Measurements from ENCODE around the gene MAL. TPM values are rescaled to one million over a fixed set of nuclear protein-coding genes. Genes with fewer than 3 reads are reported as not detected.

The MAL gene
- polyA plus RNA-seq, 1 of the 3 experiments (the other 2 are of a cell fraction) = not detected

DNA sequence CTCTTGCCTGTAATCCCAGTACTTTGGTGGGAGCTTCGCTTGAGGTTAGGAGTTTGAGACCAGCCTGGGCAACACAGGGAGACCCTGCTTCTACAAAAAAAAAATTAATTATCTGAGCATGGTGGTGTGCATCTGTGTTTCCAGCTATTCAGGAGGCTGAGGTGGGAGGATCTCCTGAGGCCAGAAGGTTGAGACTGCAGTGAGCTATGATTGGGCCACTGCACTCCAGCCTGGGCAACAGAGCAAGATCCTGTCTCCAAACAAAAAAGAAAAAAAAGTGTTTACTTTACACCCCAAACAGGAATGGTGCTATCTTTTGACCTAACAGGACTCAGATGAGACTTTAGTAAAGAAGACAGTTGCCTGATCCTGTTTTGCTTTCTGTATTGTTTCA, 35.6 kb downstream of the MAL start:
- Histone ChIP-seq H3K9ac (no peak overlapping the region), H3K4me2 (no peak overlapping the region), H3F3A (replicated peaks; ENCODE audit: insufficient read depth) (no peaks in the 10 kb centered on the region), H3K27me3 (ENCODE audit: insufficient read depth) (peaks cover 66% of the 10 kb centered on the region; the same call in 1 of the 2 replicates), H3K36me3 (replicated peaks in 1 of 2; ENCODE audit: control insufficient read depth in 1 of 2, insufficient read depth in 2 of 2, low read length in 1 of 2) (no peaks in the 10 kb centered on the region), H3K27ac (ENCODE audit: low read depth in 2 of 2, low read length in 1 of 2) (no peak overlapping the region), H2AFZ (ENCODE audit: low read depth) (no peak overlapping the region), H3K4me3 (ENCODE audit: low read depth in 2 of 2, low read length in 1 of 2) (no peak overlapping the region), H3K9me3 (no peaks in the 10 kb centered on the region), H3K79me2 (ENCODE audit: insufficient read depth) (no peaks in the 10 kb centered on the region), H3K4me1 (ENCODE audit: control insufficient read depth in 1 of 2, insufficient read depth in 2 of 2, low read depth in 1 of 2, low read length in 1 of 2) (no peaks in the 10 kb centered on the region), H4K20me1 (ENCODE audit: insufficient read depth) (no peaks in the 10 kb centered on the region), H3K9me2 (no peaks in the 10 kb centered on the region)
- TF ChIP-seq YY1 (IDR thresholded peaks at IDR 0.05; ENCODE audit: low read depth) (no peak), JUND (IDR thresholded peaks at IDR 0.05) (no peak), FOSL2 (IDR thresholded peaks at IDR 0.05; ENCODE audit: borderline replicate concordance, low read depth) (no peak), TCF12 (IDR thresholded peaks at IDR 0.05) (no peak), CHD2 (IDR thresholded peaks at IDR 0.05; ENCODE audit: low read length, partially characterized antibody) (no peak)
- TF ChIP-seq, protein P1, sequence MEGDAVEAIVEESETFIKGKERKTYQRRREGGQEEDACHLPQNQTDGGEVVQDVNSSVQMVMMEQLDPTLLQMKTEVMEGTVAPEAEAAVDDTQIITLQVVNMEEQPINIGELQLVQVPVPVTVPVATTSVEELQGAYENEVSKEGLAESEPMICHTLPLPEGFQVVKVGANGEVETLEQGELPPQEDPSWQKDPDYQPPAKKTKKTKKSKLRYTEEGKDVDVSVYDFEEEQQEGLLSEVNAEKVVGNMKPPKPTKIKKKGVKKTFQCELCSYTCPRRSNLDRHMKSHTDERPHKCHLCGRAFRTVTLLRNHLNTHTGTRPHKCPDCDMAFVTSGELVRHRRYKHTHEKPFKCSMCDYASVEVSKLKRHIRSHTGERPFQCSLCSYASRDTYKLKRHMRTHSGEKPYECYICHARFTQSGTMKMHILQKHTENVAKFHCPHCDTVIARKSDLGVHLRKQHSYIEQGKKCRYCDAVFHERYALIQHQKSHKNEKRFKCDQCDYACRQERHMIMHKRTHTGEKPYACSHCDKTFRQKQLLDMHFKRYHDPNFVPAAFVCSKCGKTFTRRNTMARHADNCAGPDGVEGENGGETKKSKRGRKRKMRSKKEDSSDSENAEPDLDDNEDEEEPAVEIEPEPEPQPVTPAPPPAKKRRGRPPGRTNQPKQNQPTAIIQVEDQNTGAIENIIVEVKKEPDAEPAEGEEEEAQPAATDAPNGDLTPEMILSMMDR (IDR thresholded peaks at IDR 0.05) = no peak
- TF ChIP-seq, protein P2, sequence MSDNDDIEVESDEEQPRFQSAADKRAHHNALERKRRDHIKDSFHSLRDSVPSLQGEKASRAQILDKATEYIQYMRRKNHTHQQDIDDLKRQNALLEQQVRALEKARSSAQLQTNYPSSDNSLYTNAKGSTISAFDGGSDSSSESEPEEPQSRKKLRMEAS (IDR thresholded peaks at IDR 0.05; ENCODE audit: low read depth) = no peak
- TF ChIP-seq, protein P3, sequence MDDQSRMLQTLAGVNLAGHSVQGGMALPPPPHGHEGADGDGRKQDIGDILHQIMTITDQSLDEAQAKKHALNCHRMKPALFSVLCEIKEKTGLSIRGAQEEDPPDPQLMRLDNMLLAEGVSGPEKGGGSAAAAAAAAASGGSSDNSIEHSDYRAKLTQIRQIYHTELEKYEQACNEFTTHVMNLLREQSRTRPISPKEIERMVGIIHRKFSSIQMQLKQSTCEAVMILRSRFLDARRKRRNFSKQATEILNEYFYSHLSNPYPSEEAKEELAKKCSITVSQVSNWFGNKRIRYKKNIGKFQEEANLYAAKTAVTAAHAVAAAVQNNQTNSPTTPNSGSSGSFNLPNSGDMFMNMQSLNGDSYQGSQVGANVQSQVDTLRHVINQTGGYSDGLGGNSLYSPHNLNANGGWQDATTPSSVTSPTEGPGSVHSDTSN (IDR thresholded peaks at IDR 0.05) = no peak
- WGBS (ENCODE audit: low lambda C conversion rate) = 41% methylated on average over 1 of the region's 1 CpG
- POLR2A ChIA-PET = no interaction called here
- CTCF ChIA-PET = interaction anchor here (1.2 kb wide), 1 partner anchor 15 kb away, joined by 5 read pairs; no protein-coding TSS in a partner anchor
- DNase-seq = no peak

DNA sequence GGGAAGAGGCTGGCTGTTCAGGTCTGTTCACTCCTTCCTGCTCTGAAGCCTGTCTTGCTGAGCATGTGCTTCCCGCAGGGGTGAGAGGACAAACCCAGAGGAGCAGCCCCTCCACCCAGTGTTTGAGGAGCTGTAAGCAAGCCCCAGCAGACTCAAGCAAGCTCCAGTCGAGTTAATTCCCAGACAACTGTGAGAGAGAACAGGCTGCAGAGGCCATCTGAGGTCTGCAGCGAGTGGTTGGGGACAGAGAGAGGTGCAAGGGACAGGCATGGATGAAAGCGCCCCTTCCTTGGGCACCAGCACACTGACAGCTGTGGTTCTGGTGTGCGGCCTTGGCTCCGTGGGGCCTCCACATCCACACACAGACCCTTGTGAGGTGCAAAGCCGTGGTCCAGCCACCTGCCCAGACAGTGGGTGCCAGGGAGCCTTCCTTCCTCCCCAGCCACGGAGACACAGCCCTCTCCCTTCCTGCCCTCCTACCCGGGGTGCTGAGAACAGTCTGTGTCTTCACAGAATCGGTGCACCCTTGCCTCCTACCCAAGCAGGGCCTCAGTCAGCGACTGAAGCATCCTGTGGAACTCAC, 36.2 kb downstream of the MAL start:
- POLR2A ChIA-PET = no interaction called here
- WGBS (ENCODE audit: low lambda C conversion rate) = 17% methylated on average over 11 of the region's 11 CpGs
- Histone ChIP-seq H3K9ac (no peak overlapping the region), H3K27me3 (ENCODE audit: insufficient read depth) (peaks cover 66% of the 10 kb centered on the region; the same call in 1 of the 2 replicates), H3K27ac (ENCODE audit: low read depth in 2 of 2, low read length in 1 of 2) (no peak overlapping the region), H3K79me2 (ENCODE audit: insufficient read depth) (no peaks in the 10 kb centered on the region), H3F3A (replicated peaks; ENCODE audit: insufficient read depth) (no peaks in the 10 kb centered on the region), H3K4me2 (no peak overlapping the region), H3K4me1 (ENCODE audit: control insufficient read depth in 1 of 2, insufficient read depth in 2 of 2, low read depth in 1 of 2, low read length in 1 of 2) (no peaks in the 10 kb centered on the region), H3K4me3 (ENCODE audit: low read depth in 2 of 2, low read length in 1 of 2) (no peak overlapping the region), H3K9me2 (no peaks in the 10 kb centered on the region), H3K36me3 (replicated peaks in 1 of 2; ENCODE audit: control insufficient read depth in 1 of 2, insufficient read depth in 2 of 2, low read length in 1 of 2) (no peaks in the 10 kb centered on the region), H3K9me3 (no peaks in the 10 kb centered on the region), H2AFZ (ENCODE audit: low read depth) (no peak overlapping the region), H4K20me1 (ENCODE audit: insufficient read depth) (no peaks in the 10 kb centered on the region)
- CTCF ChIA-PET = interaction anchor here (1.2 to 1.4 kb wide), 2 partner anchors 15 kb away, joined by 5 read pairs; no protein-coding TSS in a partner anchor
- DNase-seq = peak; percentile 11
- TF ChIP-seq NFIC (IDR thresholded peaks at IDR 0.05; ENCODE audit: borderline replicate concordance) (no peak), TCF12 (IDR thresholded peaks at IDR 0.05) (no peak), RFX5 (IDR thresholded peaks at IDR 0.05; ENCODE audit: low read length) (no peak), EP300 (IDR thresholded peaks at IDR 0.05; ENCODE audit: borderline replicate concordance in 1 of 2, low read depth in 1 of 2, low read length in 1 of 2) (no peak), YY1 (IDR thresholded peaks at IDR 0.05; ENCODE audit: low read depth) (no peak), ELF1 (IDR thresholded peaks at IDR 0.05) (no peak), RXRA (IDR thresholded peaks at IDR 0.05; ENCODE audit: borderline replicate concordance, low read depth) (no peak), FOXM1 (IDR thresholded peaks at IDR 0.05; ENCODE audit: low read depth) (no peak), GABPA (IDR thresholded peaks at IDR 0.05; ENCODE audit: low read depth) (no peak), RCOR1 (IDR thresholded peaks at IDR 0.05; ENCODE audit: low read length) (no peak), MEF2A (IDR thresholded peaks at IDR 0.05; ENCODE audit: borderline replicate concordance, low read depth) (no peak)
- TF ChIP-seq, protein P4, sequence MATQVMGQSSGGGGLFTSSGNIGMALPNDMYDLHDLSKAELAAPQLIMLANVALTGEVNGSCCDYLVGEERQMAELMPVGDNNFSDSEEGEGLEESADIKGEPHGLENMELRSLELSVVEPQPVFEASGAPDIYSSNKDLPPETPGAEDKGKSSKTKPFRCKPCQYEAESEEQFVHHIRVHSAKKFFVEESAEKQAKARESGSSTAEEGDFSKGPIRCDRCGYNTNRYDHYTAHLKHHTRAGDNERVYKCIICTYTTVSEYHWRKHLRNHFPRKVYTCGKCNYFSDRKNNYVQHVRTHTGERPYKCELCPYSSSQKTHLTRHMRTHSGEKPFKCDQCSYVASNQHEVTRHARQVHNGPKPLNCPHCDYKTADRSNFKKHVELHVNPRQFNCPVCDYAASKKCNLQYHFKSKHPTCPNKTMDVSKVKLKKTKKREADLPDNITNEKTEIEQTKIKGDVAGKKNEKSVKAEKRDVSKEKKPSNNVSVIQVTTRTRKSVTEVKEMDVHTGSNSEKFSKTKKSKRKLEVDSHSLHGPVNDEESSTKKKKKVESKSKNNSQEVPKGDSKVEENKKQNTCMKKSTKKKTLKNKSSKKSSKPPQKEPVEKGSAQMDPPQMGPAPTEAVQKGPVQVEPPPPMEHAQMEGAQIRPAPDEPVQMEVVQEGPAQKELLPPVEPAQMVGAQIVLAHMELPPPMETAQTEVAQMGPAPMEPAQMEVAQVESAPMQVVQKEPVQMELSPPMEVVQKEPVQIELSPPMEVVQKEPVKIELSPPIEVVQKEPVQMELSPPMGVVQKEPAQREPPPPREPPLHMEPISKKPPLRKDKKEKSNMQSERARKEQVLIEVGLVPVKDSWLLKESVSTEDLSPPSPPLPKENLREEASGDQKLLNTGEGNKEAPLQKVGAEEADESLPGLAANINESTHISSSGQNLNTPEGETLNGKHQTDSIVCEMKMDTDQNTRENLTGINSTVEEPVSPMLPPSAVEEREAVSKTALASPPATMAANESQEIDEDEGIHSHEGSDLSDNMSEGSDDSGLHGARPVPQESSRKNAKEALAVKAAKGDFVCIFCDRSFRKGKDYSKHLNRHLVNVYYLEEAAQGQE (IDR thresholded peaks at IDR 0.05; ENCODE audit: low read depth, low read length) = no peak
- TF ChIP-seq, protein P5, sequence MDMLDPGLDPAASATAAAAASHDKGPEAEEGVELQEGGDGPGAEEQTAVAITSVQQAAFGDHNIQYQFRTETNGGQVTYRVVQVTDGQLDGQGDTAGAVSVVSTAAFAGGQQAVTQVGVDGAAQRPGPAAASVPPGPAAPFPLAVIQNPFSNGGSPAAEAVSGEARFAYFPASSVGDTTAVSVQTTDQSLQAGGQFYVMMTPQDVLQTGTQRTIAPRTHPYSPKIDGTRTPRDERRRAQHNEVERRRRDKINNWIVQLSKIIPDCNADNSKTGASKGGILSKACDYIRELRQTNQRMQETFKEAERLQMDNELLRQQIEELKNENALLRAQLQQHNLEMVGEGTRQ (IDR thresholded peaks at IDR 0.05; ENCODE audit: borderline replicate concordance, low read depth, low read length) = no peak
- TF ChIP-seq, protein P2 (IDR thresholded peaks at IDR 0.05; ENCODE audit: low read depth) = no peak

Data from SK-N-SH (cell line).